Measurements from ENCODE around the gene NWD2.
"Not testable (repeated sequence)": the region's sequence is repeated elsewhere in the genome, so short reads cannot be mapped to it uniquely, and the experiment has no call there.

GRCh38 chr4:37495353-37495752, 250.8 kb downstream of the NWD2 start:
- not testable (repeated sequence) for TF ChIP-seq CTCF, POLR2A, POLR2AphosphoS5, EP300 (IDR thresholded peaks at IDR 0.05)
